Karpas-422 (cell line): ENCODE measurements around the gene CD69. TPM values are rescaled to one million over a fixed set of nuclear protein-coding genes. Genes with fewer than 3 reads are reported as not detected.
A peak's percentile ranks its signal among the peaks of the same experiment; 100 is the strongest.

Source experiments
- DNase-seq: peaks from one replicate; pipeline ENCODE4 v3.0.0-alpha.2; 2015
- H2AFZ ChIP-seq: fragments of 200-600 bp; sonication (generic); 2 replicates; pipeline ENCODE4 v1.6.1; 2014; ENCODE audit warnings: antibody characterized with exemption, low read length, mixed read lengths
- H3K27ac ChIP-seq: fragments of 200-600 bp; sonication (generic); 2 replicates; pipeline ENCODE4 v1.5.1; 2014; ENCODE audit warnings: mild to moderate bottlenecking, low read length, moderate library complexity
- H3K27me3 ChIP-seq: fragments of 200-600 bp; sonication (generic); 2 replicates; pipeline ENCODE4 v1.6.1; 2014; ENCODE audit warnings: low read length, mixed read lengths
- H3K36me3 ChIP-seq: fragments of 200-600 bp; sonication (generic); 2 replicates; pipeline ENCODE4 v1.6.1; 2014; ENCODE audit warnings: low read length, mixed read lengths; ENCODE audit not compliant: insufficient read depth
- H3K4me1 ChIP-seq: fragments of 200-600 bp; sonication (generic); 2 replicates; pipeline ENCODE4 v1.6.1; 2014; ENCODE audit warnings: mild to moderate bottlenecking, low read length, mixed read lengths
- H3K4me2 ChIP-seq: fragments of 200-600 bp; sonication (generic); 2 replicates; pipeline ENCODE4 v1.6.1; 2014; ENCODE audit warnings: low read length, low read depth, mild to moderate bottlenecking; ENCODE audit not compliant: poor library complexity, severe bottlenecking
- H3K4me3 ChIP-seq: fragments of 200-600 bp; sonication (generic); 2 replicates; pipeline ENCODE4 v1.5.1; 2014; ENCODE audit warnings: mild to moderate bottlenecking, antibody characterized with exemption, low read length, mixed read lengths
- H3K79me2 ChIP-seq: fragments of 200-600 bp; sonication (generic); 2 replicates; pipeline ENCODE4 v1.6.1; 2014; ENCODE audit warnings: mild to moderate bottlenecking, low read length, mixed read lengths
- H3K9ac ChIP-seq: fragments of 200-600 bp; sonication (generic); 2 replicates; pipeline ENCODE4 v1.6.0; 2014; ENCODE audit warnings: low read length
- H3K9me2 ChIP-seq: fragments of 200-600 bp; sonication (generic), shearing (Covaris generic); replicated peaks from 2 replicates; pipeline ENCODE4 v1.6.0; 2014; ENCODE audit warnings: mild to moderate bottlenecking, low read length, moderate library complexity; ENCODE audit not compliant: insufficient read depth
- H3K9me3 ChIP-seq: fragments of 300-700, 200-600 bp; sonication (generic); 2 replicates; pipeline ENCODE4 v1.6.1; 2014; ENCODE audit warnings: low read length, mixed read lengths
- H4K20me1 ChIP-seq: fragments of 200-600 bp; sonication (generic); 2 replicates; pipeline ENCODE4 v1.6.1; 2014; ENCODE audit warnings: mild to moderate bottlenecking, antibody characterized with exemption, low read length, low read depth; ENCODE audit not compliant: insufficient read depth
- total RNA-seq: library from RNA; depleted of rRNA; stranded (reverse); fragments of >200 nt; shearing (Covaris generic); gene quantifications from 2 replicates; pipeline ENCODE4 v1.2.3, GENCODE V29; 2014; ENCODE audit warnings: low replicate concordance

CD69 gene
- total RNA-seq, 1 experiment from 2014 or later = 0.34 TPM

GRCh38 chr12:9751204-9752144 lies 9.2 kb downstream of the CD69 start:
- Histone ChIP-seq H2AFZ (no peak overlapping the region), H3K4me1 (0 out of 2 replicates have a peak, but pooled peaks cover 2% of the 10 kb centered on the region), H3K27ac (no peak overlapping the region), H3K9me2 (no peaks in the 10 kb centered on the region), H3K9ac (no peak overlapping the region), H3K4me3 (no peak overlapping the region), H3K4me2 (no peak overlapping the region), H3K27me3 (no peaks in the 10 kb centered on the region), H3K9me3 (no peaks in the 10 kb centered on the region), H3K36me3 (no peaks in the 10 kb centered on the region), H3K79me2 (no peaks in the 10 kb centered on the region), H4K20me1 (no peaks in the 10 kb centered on the region)
- no peak for DNase-seq

GRCh38 chr12:9750276-9751203 lies 10.2 kb downstream of the CD69 start:
- H3K79me2 ChIP-seq = no peaks in the 10 kb centered on the region
- H3K36me3 ChIP-seq = no peaks in the 10 kb centered on the region
- no peak overlapping the region for H3K9ac ChIP-seq
- peak; percentile 87 for DNase-seq
- H3K9me3 ChIP-seq = no peaks in the 10 kb centered on the region
- H2AFZ ChIP-seq = no peak overlapping the region
- no peak overlapping the region for H3K27ac ChIP-seq
- H3K4me2 ChIP-seq = no peak overlapping the region
- H3K27me3 ChIP-seq = no peaks in the 10 kb centered on the region
- no peaks in the 10 kb centered on the region for H4K20me1 ChIP-seq
- H3K9me2 ChIP-seq = no peaks in the 10 kb centered on the region
- H3K4me1 ChIP-seq = 0 out of 2 replicates have a peak, but pooled peaks cover 2% of the 10 kb centered on the region
- H3K4me3 ChIP-seq = no peak overlapping the region

GRCh38 chr12:9749640-9750039 lies 11.1 kb downstream of the CD69 start:
- Histone ChIP-seq H3K9ac (no peak overlapping the region), H2AFZ (no peak overlapping the region), H3K27me3 (no peaks in the 10 kb centered on the region), H3K4me2 (no peak overlapping the region), H3K36me3 (no peaks in the 10 kb centered on the region), H3K4me3 (no peak overlapping the region), H4K20me1 (no peaks in the 10 kb centered on the region), H3K79me2 (no peaks in the 10 kb centered on the region), H3K9me2 (no peaks in the 10 kb centered on the region), H3K27ac (no peak overlapping the region), H3K4me1 (0 out of 2 replicates have a peak, but pooled peaks cover 2% of the 10 kb centered on the region), H3K9me3 (no peaks in the 10 kb centered on the region)
- DNase-seq = no peak

DNA sequence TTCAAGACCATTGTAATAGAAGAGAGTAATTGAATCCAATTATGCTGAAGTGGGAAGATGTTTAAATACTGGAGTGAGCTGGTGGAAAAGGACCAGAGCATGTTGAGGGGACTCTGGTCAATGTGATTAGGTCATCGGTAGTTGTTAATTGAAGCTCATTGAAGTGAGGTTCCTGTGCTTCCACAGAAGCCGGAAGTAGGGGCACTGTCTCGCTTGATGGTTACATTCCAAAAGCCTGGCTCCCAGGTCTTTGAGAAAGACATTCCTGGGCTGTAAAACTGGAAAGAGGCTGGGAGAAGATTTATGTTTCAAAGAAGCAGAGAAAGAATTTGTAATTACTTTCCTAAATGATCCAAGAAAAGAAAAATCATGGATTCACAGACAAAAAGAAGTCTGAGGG lies 15.5 kb downstream of the CD69 start:
- Histone ChIP-seq H4K20me1 (no peaks in the 10 kb centered on the region), H3K9me3 (no peaks in the 10 kb centered on the region), H3K4me2 (no peak overlapping the region), H3K4me3 (no peak overlapping the region), H3K36me3 (no peaks in the 10 kb centered on the region), H2AFZ (no peak overlapping the region), H3K27ac (no peak overlapping the region), H3K79me2 (no peaks in the 10 kb centered on the region), H3K9me2 (no peaks in the 10 kb centered on the region), H3K27me3 (no peaks in the 10 kb centered on the region), H3K4me1 (peaks cover 24% of the 10 kb centered on the region), H3K9ac (no peak overlapping the region)
- DNase-seq = no peak

- H3K9ac ChIP-seq = no peak overlapping the region
- H3K79me2 ChIP-seq = no peaks in the 10 kb centered on the region
- H2AFZ ChIP-seq = no peak overlapping the region
- no peaks in the 10 kb centered on the region for H3K9me3 ChIP-seq
- DNase-seq = no peak
- no peaks in the 10 kb centered on the region for H3K9me2 ChIP-seq
- H3K27me3 ChIP-seq = no peaks in the 10 kb centered on the region
- H3K4me1 ChIP-seq = peaks cover 25% of the 10 kb centered on the region
- H3K4me2 ChIP-seq = peak overlapping the region; percentile 36
- H3K27ac ChIP-seq = no peak overlapping the region
- no peaks in the 10 kb centered on the region for H3K36me3 ChIP-seq
- no peaks in the 10 kb centered on the region for H4K20me1 ChIP-seq
- H3K4me3 ChIP-seq = no peak overlapping the region
Observed at GRCh38 chr12:9742661-9743060, 18.0 kb downstream of the CD69 start.

GRCh38 chr12:9741726-9742125 lies 19.0 kb downstream of the CD69 start:
- H4K20me1 ChIP-seq = no peaks in the 10 kb centered on the region
- no peak for DNase-seq
- no peak overlapping the region for H2AFZ ChIP-seq
- peaks cover 34% of the 10 kb centered on the region for H3K4me1 ChIP-seq
- no peaks in the 10 kb centered on the region for H3K36me3 ChIP-seq
- peak overlapping the region; percentile 8 for H3K4me2 ChIP-seq
- no peaks in the 10 kb centered on the region for H3K9me2 ChIP-seq
- H3K27ac ChIP-seq = no peak overlapping the region
- H3K27me3 ChIP-seq = no peaks in the 10 kb centered on the region
- H3K79me2 ChIP-seq = no peaks in the 10 kb centered on the region
- H3K9ac ChIP-seq = no peak overlapping the region
- H3K4me3 ChIP-seq = no peak overlapping the region
- no peaks in the 10 kb centered on the region for H3K9me3 ChIP-seq

DNA sequence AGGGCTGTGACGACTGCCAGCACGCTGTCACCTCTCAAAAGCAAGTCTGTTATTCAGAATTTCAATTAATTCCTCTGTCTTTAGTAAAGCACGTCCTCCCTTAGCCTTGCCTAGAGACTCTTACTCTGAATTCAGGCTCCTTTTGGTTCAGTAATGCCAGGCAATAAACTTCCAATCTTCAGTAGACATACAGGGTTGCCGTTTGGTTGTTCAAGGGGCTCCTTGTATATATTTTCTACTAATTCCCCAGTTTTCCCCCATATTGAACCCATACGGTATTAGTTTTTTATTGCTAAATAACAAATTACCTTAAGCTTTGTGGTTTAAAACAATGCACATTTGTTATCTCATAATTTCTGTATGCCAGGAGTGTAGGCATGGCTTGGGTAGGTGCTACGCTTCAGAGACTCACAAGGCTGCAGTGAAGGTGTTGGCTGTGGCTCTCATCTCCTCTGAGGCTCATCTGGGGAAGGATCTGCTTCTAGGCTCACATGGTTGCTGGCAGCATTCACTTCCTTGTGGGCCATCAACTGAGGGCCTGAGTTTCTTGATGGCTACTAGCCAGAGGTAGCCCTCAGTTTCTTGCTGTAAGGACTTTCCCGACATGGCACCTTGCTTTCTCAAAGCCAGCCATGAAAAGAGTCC lies 20.5 kb downstream of the CD69 start:
- no peak for DNase-seq
- Histone ChIP-seq H3K79me2 (no peaks in the 10 kb centered on the region), H2AFZ (no peak overlapping the region), H3K9me2 (no peaks in the 10 kb centered on the region), H3K9ac (no peak overlapping the region), H3K4me1 (peaks cover 43% of the 10 kb centered on the region), H4K20me1 (no peaks in the 10 kb centered on the region), H3K36me3 (no peaks in the 10 kb centered on the region), H3K4me2 (no peak overlapping the region), H3K4me3 (no peak overlapping the region), H3K27ac (no peak overlapping the region), H3K9me3 (no peaks in the 10 kb centered on the region), H3K27me3 (no peaks in the 10 kb centered on the region)
